Naive thymus-derived CD4-positive, alpha-beta T cell (primary cell): ENCODE data around the gene STEAP3. TPM values are rescaled to one million over a fixed set of nuclear protein-coding genes. Genes with fewer than 3 reads are reported as not detected.

ENCODE experiments used
- ATAC-seq: fragments of 150-1000 bp; cut with Tn5 transposase; 2 replicates; pipeline ENCODE4 v1.10.0; 2021; ENCODE audit warnings: mild to moderate bottlenecking, moderate library complexity
- CTCF ChIA-PET: fragments of 350-600 bp; sonication (Branson Sonifier 250); formaldehyde crosslinking; loops from one replicate; lab custom pipeline; 2021; ENCODE audit warnings: antibody characterized with exemption; lab: Charles Lee
- POLR2A ChIA-PET: fragments of 350-600 bp; sonication (Branson Sonifier 250); formaldehyde crosslinking; loops from one replicate; lab custom pipeline; 2021; ENCODE audit warnings: antibody characterized with exemption, inconsistent platforms; lab: Charles Lee
- DNase-seq, 9 donors: peaks; one replicate each; pipeline versions ENCODE4 v3.0.0 to v3.0.0-alpha.2; 2020 to 2022; ENCODE audit warnings: mixed read lengths in 1 of 9
- H3K27ac ChIP-seq: one replicate; pipeline ENCODE4 v1.7.0; 2013; ENCODE audit warnings: mild to moderate bottlenecking, low read depth, low read length, moderate library complexity
- H3K27me3 ChIP-seq, 2 donors: one replicate each; pipeline ENCODE4 v1.7.0; 2013; ENCODE audit warnings: low read length in 2 of 2, mild to moderate bottlenecking in 2 of 2, moderate library complexity in 2 of 2; ENCODE audit not compliant: control insufficient read depth in 2 of 2, insufficient read depth in 2 of 2
- H3K36me3 ChIP-seq, 3 experiments: 1 replicate in 2 of 3; 2 replicates in 1 of 3; pipeline ENCODE4 v1.7.0; 2013; ENCODE audit warnings: low read length in 3 of 3, mild to moderate bottlenecking in 3 of 3, moderate library complexity in 1 of 3; ENCODE audit not compliant: insufficient read depth in 3 of 3, control insufficient read depth in 2 of 3
- H3K4me1 ChIP-seq, 2 donors: one replicate each; pipeline ENCODE4 v1.7.0; 2013; ENCODE audit warnings: low read length in 2 of 2, mild to moderate bottlenecking in 2 of 2, moderate library complexity in 1 of 2; ENCODE audit not compliant: control insufficient read depth in 2 of 2, insufficient read depth in 2 of 2
- H3K4me3 ChIP-seq: 2 replicates; pipeline ENCODE4 v1.7.0; 2013; ENCODE audit warnings: mild to moderate bottlenecking, low read length
- H3K9me3 ChIP-seq, 3 experiments: 1 replicate in 2 of 3; 2 replicates in 1 of 3; pipeline ENCODE4 v1.7.0; 2013; ENCODE audit warnings: low read length in 3 of 3; ENCODE audit not compliant: control insufficient read depth in 2 of 3
- H3K27ac Mint-ChIP-seq, 9 donors: one replicate each; pipeline ENCODE4 v1.8.0; 2020 to 2022; ENCODE audit warnings: mixed read lengths in 9 of 9, mild to moderate bottlenecking in 8 of 9, moderate library complexity in 5 of 9, inconsistent platforms in 2 of 9
- H3K27me3 Mint-ChIP-seq, 5 donors: one replicate each; pipeline ENCODE4 v1.8.0; 2021 to 2022; ENCODE audit warnings: mixed read lengths in 5 of 5, mild to moderate bottlenecking in 1 of 5
- H3K36me3 Mint-ChIP-seq, 5 donors: one replicate each; pipeline ENCODE4 v1.8.0; 2020 to 2022; ENCODE audit warnings: mixed read lengths in 5 of 5, mild to moderate bottlenecking in 3 of 5, inconsistent platforms in 1 of 5
- H3K4me1 Mint-ChIP-seq, 7 donors: one replicate each; pipeline ENCODE4 v1.8.0; 2020 to 2022; ENCODE audit warnings: mixed read lengths in 7 of 7, mild to moderate bottlenecking in 3 of 7, inconsistent platforms in 1 of 7
- H3K4me3 Mint-ChIP-seq, 10 donors: one replicate each; pipeline ENCODE4 v1.8.0; 2020 to 2022; ENCODE audit warnings: mild to moderate bottlenecking in 10 of 10, mixed read lengths in 10 of 10, moderate library complexity in 6 of 10, inconsistent platforms in 2 of 10
- H3K9me3 Mint-ChIP-seq, 11 donors: one replicate each; pipeline ENCODE4 v1.8.0; 2020 to 2022; ENCODE audit warnings: mixed read lengths in 11 of 11, mild to moderate bottlenecking in 4 of 11, inconsistent platforms in 1 of 11, moderate library complexity in 1 of 11
- intact Hi-C, 2 donors: fragments of 100-400 bp; cut with micrococcal nuclease; formaldehyde crosslinking; loops; one replicate each; pipeline ENCODE4 v1.15.1; 2023
- polyA plus RNA-seq, 2 donors: library from polyadenylated mRNA; unstranded; fragments of 300-500 nt; fragmentation: Illumina TruSeq; gene quantifications; one replicate each; pipeline ENCODE4 v1.2.3, GENCODE V29; 2021
- total RNA-seq, 6 experiments: library from RNA in 5 of 6; stranded (reverse) in 5 of 6; gene quantifications; 1 replicate in 5 of 6; 2 replicates in 1 of 6; pipeline ENCODE4 v1.2.3 and lab custom pipeline; 2021 to 2026

STEAP3 gene
- total and polyA plus RNA-seq, 7 experiments from 2014 or later: 0.10 to 1.9 (median 0.16) TPM; not detected in 2

- Mint-ChIP-seq H3K4me3 (no peak overlapping the region), H3K27me3 (peaks cover 0 to 11% (median 3%) of the 10 kb centered on the region in 5 donors), H3K27ac (no peak overlapping the region), H3K36me3 (no peaks in the 10 kb centered on the region), H3K9me3 (no peaks in the 10 kb centered on the region), H3K4me1 (no peaks in the 10 kb centered on the region)
- H3K27ac ChIP-seq: no peak overlapping the region
- POLR2A ChIA-PET: no interaction called here
- no peak for ATAC-seq
- H3K36me3 ChIP-seq: no peaks in the 10 kb centered on the region
- H3K27me3 ChIP-seq: no peaks in the 10 kb centered on the region
- DNase-seq: no peak
- H3K9me3 ChIP-seq: no peaks in the 10 kb centered on the region
- H3K4me1 ChIP-seq: no peaks in the 10 kb centered on the region
- CTCF ChIA-PET: no interaction called here
- intact Hi-C loops: no loop called here
- H3K4me3 ChIP-seq: no peak overlapping the region
Measured at GRCh38 chr2:119230219-119231185, 6.9 kb downstream of the STEAP3 start.

GRCh38 chr2:119231975-119232665, 8.5 kb downstream of the STEAP3 start:
- H3K4me3 Mint-ChIP-seq: no peak overlapping the region
- no peaks in the 10 kb centered on the region for H3K4me1 Mint-ChIP-seq
- ChIA-PET CTCF (no interaction called here), POLR2A (no interaction called here)
- no peaks in the 10 kb centered on the region for H3K9me3 Mint-ChIP-seq
- H3K36me3 Mint-ChIP-seq: no peaks in the 10 kb centered on the region
- DNase-seq: no peak
- H3K27me3 Mint-ChIP-seq: peaks cover 0 to 5% (median 0%) of the 10 kb centered on the region in 5 donors
- no peaks in the 10 kb centered on the region for H3K4me1 ChIP-seq
- no peaks in the 10 kb centered on the region for H3K27me3 ChIP-seq
- no peak overlapping the region for H3K4me3 ChIP-seq
- ATAC-seq: no peak
- no peaks in the 10 kb centered on the region for H3K9me3 ChIP-seq
- H3K27ac ChIP-seq: no peak overlapping the region
- H3K27ac Mint-ChIP-seq: no peak overlapping the region
- no peaks in the 10 kb centered on the region for H3K36me3 ChIP-seq
- intact Hi-C loops: no loop called here

- ATAC-seq (no peak), DNase-seq (no peak)
- intact Hi-C loops: no loop called here
- peaks cover 0 to 5% (median 0%) of the 10 kb centered on the region in 5 donors for H3K27me3 Mint-ChIP-seq
- no peaks in the 10 kb centered on the region for H3K9me3 Mint-ChIP-seq
- H3K27me3 ChIP-seq: no peaks in the 10 kb centered on the region
- CTCF ChIA-PET: no interaction called here
- H3K9me3 ChIP-seq: no peaks in the 10 kb centered on the region
- H3K4me3 ChIP-seq: no peak overlapping the region
- no peaks in the 10 kb centered on the region for H3K36me3 ChIP-seq
- no peak overlapping the region for H3K4me3 Mint-ChIP-seq
- H3K27ac ChIP-seq: no peak overlapping the region
- no peak overlapping the region for H3K27ac Mint-ChIP-seq
- peaks cover 0 to 1% (median 0%) of the 10 kb centered on the region in 7 donors for H3K4me1 Mint-ChIP-seq
- no peaks in the 10 kb centered on the region for H3K36me3 Mint-ChIP-seq
- POLR2A ChIA-PET: no interaction called here
- H3K4me1 ChIP-seq: no peaks in the 10 kb centered on the region
Measured at GRCh38 chr2:119232666-119232993, 9.0 kb downstream of the STEAP3 start.

GRCh38 chr2:119233326-119234020, 9.8 kb downstream of the STEAP3 start:
- peaks cover 0 to 4% (median 0%) of the 10 kb centered on the region in 5 donors for H3K27me3 Mint-ChIP-seq
- Histone ChIP-seq H3K36me3 (no peaks in the 10 kb centered on the region), H3K27me3 (no peaks in the 10 kb centered on the region), H3K4me3 (no peak overlapping the region), H3K27ac (no peak overlapping the region), H3K4me1 (no peaks in the 10 kb centered on the region), H3K9me3 (no peaks in the 10 kb centered on the region)
- peaks cover 0 to 1% (median 0%) of the 10 kb centered on the region in 7 donors for H3K4me1 Mint-ChIP-seq
- ATAC-seq (no peak), DNase-seq (no peak)
- no peak overlapping the region for H3K27ac Mint-ChIP-seq
- ChIA-PET POLR2A (no interaction called here), CTCF (no interaction called here)
- H3K36me3 Mint-ChIP-seq: no peaks in the 10 kb centered on the region
- intact Hi-C loops: no loop called here
- no peak overlapping the region for H3K4me3 Mint-ChIP-seq
- H3K9me3 Mint-ChIP-seq: no peaks in the 10 kb centered on the region

GRCh38 chr2:119234021-119235019, 10.7 kb downstream of the STEAP3 start:
- Mint-ChIP-seq H3K27ac (no peak overlapping the region), H3K9me3 (no peaks in the 10 kb centered on the region), H3K4me1 (peaks cover 0 to 1% (median 0%) of the 10 kb centered on the region in 7 donors), H3K27me3 (peaks cover 0 to 4% (median 0%) of the 10 kb centered on the region in 5 donors), H3K36me3 (no peaks in the 10 kb centered on the region), H3K4me3 (no peak overlapping the region)
- H3K27ac ChIP-seq: no peak overlapping the region
- intact Hi-C loops: no loop called here
- ChIA-PET CTCF (no interaction called here), POLR2A (no interaction called here)
- no peak overlapping the region for H3K4me3 ChIP-seq
- no peaks in the 10 kb centered on the region for H3K27me3 ChIP-seq
- H3K4me1 ChIP-seq: no peaks in the 10 kb centered on the region
- ATAC-seq: no peak
- H3K36me3 ChIP-seq: no peaks in the 10 kb centered on the region
- no peaks in the 10 kb centered on the region for H3K9me3 ChIP-seq
- no peak for DNase-seq

- Histone ChIP-seq H3K36me3 (no peaks in the 10 kb centered on the region), H3K27ac (no peak overlapping the region), H3K4me1 (no peaks in the 10 kb centered on the region), H3K9me3 (no peaks in the 10 kb centered on the region), H3K4me3 (no peak overlapping the region), H3K27me3 (no peaks in the 10 kb centered on the region)
- POLR2A ChIA-PET: no interaction called here
- peaks cover 0 to 1% (median 0%) of the 10 kb centered on the region in 7 donors for H3K4me1 Mint-ChIP-seq
- intact Hi-C loops: no loop called here
- H3K4me3 Mint-ChIP-seq: no peak overlapping the region
- H3K27ac Mint-ChIP-seq: no peak overlapping the region
- CTCF ChIA-PET: no interaction called here
- peaks cover 0 to 6% (median 0%) of the 10 kb centered on the region in 5 donors for H3K27me3 Mint-ChIP-seq
- no peak for ATAC-seq
- no peak for DNase-seq
- no peaks in the 10 kb centered on the region for H3K9me3 Mint-ChIP-seq
- H3K36me3 Mint-ChIP-seq: no peaks in the 10 kb centered on the region
Measured at GRCh38 chr2:119236796-119237195, 13.2 kb downstream of the STEAP3 start.
